Fibroblast of skin of right quadriceps (primary cell): ENCODE data around the gene NFIX.
"Not testable (repeated sequence)": the region's sequence is repeated elsewhere in the genome, so short reads cannot be mapped to it uniquely, and the experiment has no call there.

ENCODE experiments used
- DNase-seq: peaks from one replicate; pipeline ENCODE4 v3.0.0-alpha.2; 2013

Gene NFIX

GRCh38 chr19:12994701-12995595, at the start of gene NFIX:
Gene NFIX (plus strand): TSS chr19:12995475. CDS start chr19:12995838, 363 bp downstream.
- peak; percentile 74 for DNase-seq

- peak; percentile 99 for DNase-seq
These were observed 49.7 kb upstream of the NFIX start, which contains the start of gene RAD23A for GRCh38 chr19:12945479-12946091. Gene RAD23A (plus strand): TSS chr19:12945862. CDS start chr19:12945949, 87 bp downstream.

GRCh38 chr19:12946092-12946721, 49.1 kb upstream of the NFIX start:
- peak; percentile 78 for DNase-seq

- no peak for DNase-seq
These were observed 48.4 kb upstream of the NFIX start for GRCh38 chr19:12946731-12947496.

GRCh38 chr19:12947702-12948611, 47.3 kb upstream of the NFIX start:
- DNase-seq: no peak

- DNase-seq: no peak
These were observed 46.5 kb upstream of the NFIX start for GRCh38 chr19:12948612-12949362.

DNA sequence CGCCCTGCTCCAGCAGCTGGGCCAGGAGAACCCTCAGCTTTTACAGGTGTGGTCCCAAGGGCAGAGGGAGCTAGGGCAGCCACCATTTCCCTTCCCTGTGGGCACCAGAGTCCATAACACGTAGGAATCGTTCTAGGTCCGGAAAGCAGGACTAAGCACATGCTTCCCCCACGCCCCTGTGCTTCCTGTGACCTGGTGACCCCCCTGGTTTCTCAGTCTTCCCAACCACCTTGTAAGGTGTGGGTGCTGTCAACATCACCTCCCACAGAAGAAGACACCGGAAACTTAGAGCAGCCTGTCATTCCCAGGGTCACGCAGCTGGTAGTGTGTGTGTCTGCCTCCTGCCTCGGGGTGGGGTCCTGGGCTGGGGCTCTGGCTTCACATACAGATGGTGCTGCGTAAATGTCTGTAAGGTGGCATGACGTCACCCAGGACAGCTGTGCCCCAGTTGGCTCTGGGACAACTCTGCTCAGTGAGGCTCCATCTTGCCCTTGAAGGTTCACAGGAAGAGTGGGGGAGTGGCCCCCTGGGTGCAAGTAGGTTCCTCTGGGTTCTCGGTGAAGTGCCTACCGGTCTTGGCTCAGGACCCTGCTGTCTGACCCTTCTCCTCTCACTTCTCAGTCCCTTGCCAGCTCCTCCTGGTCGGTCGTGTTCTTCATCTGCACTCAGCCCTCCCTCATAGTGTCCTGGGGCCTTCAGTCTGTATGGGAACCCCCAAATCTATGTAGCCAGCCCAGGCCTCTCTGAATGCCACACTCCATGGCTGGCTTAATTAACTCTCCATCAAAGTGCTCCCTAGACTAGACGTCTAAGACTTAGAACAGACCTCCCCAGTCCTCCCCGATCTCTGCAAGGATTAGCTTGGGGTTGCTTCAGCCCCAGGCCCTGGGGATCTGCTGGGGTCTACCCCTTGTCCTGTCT, 45.7 kb upstream of the NFIX start:
- DNase-seq: no peak

- DNase-seq: not testable (repeated sequence)
These were observed 43.2 kb upstream of the NFIX start for GRCh38 chr19:12952050-12952449.

DNA sequence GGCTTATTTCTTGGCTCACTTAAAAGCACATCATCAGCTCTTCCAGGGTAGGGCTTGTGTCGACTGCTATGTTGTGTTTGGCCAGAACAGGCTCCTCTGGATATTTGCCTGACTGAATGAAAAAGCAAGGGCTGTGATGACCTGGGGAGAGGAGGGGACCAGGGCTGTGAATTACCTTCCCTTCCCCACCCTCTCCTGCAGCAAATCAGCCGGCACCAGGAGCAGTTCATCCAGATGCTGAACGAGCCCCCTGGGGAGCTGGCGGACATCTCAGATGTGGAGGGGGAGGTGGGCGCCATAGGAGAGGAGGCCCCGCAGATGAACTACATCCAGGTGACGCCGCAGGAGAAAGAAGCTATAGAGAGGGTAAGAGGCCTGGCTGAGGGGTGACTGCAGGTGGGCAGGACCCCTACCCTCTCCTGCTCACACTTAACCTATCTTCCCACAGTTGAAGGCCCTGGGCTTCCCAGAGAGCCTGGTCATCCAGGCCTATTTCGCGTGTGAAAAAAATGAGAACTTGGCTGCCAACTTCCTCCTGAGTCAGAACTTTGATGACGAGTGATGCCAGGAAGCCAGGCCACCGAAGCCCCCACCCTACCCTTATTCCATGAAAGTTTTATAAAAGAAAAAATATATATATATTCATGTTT, 42.7 kb upstream of the NFIX start:
- peak; percentile 76 for DNase-seq

- DNase-seq: no peak
These were observed 42.0 kb upstream of the NFIX start for GRCh38 chr19:12953138-12953798.

DNA sequence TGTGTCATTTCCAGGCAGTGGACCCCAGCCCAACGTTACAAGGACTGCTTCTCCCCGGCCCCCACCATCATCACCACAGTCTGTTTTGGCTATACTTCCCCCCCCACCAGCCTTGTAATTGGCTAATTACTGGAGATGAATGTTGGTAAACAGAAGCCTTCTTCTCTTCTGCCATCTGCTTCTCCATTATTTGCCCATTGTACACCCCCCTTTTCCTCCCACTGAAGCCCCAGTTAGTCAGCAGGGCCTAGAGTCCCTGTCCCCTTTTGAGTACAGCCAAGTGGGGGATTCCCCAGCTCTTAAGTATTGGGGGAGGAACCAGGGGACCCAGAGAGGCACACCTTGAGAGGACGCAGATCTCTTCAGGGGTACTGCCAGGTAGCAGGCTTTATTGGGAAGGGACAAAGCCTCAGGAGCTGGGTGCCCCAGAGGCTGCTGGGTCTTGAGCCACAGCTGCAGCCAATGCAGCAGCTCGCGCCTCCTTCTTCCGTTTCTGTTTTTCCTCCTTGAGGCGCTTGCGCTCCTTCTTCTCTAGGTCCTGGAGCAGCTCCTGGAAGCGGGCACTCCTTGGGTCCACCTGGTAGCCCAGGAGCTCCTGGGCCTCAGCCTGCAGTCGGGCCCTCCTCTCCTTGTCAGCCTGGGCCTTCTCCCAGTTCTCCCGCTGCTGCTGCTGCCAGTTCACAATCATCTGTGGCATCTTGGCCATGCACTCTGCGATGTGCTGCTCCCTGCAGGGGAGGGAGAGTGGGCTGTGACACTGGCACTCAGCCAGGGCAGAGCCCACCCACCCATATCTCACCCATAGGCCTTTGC, 41.3 kb upstream of the NFIX start:
- DNase-seq: no peak

GRCh38 chr19:12954612-12954962, 40.7 kb upstream of the NFIX start:
- DNase-seq: no peak

- not testable (repeated sequence) for DNase-seq
These were observed 39.7 kb upstream of the NFIX start for GRCh38 chr19:12955575-12955974.

DNA sequence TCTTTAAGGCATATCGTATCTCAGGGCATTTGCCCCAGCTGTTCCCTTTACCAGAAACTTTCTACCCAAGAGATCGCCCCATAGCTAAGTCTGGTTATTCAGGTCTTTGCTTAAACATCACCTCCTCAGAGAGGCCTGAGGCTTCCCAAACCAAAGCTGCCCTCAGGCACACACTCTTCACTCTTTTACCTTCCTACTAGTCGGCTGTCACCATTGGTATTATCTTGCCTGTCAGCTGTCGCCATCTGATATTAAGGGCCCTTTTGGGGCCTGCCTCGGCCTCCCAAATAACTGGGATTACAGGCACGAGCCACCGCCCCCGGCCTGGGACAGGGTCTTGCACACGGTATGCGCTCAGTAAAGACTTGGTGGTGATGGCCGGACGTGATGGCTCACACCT, 39.3 kb upstream of the NFIX start:
- no peak for DNase-seq

GRCh38 chr19:12956446-12957388, 38.6 kb upstream of the NFIX start, which contains the start of gene GADD45GIP1:
Gene GADD45GIP1 (minus strand): TSS chr19:12957223. CDS start chr19:12957212, 11 bp downstream.
- DNase-seq: peak; percentile 80

GRCh38 chr19:12957389-12957952, 37.8 kb upstream of the NFIX start:
- not testable (repeated sequence) for DNase-seq
